Fibroblast of mammary gland (primary cell): Measurements from ENCODE around the gene EPHB2.

Source experiments
- DNase-seq: peaks from one replicate; pipeline ENCODE4 v3.0.0-alpha.2; 2010; ENCODE audit warnings: low read depth
- H3K4me3 ChIP-seq: 2 replicates; pipeline ENCODE4 v1.5.1; 2011; ENCODE audit warnings: low read depth, mild to moderate bottlenecking, low read length, moderate library complexity; ENCODE audit not compliant: control insufficient read depth
- CTCF ChIP-seq: conservative IDR thresholded peaks from 2 replicates; pipeline ENCODE4 v1.5.1; 2011; ENCODE audit warnings: low read depth, low read length, inconsistent platforms; ENCODE audit not compliant: control insufficient read depth, insufficient read depth

EPHB2 gene

GRCh38 chr1:22817462-22817861, 106.8 kb downstream of the EPHB2 start:
- TF ChIP-seq CTCF = no peak
- DNase-seq = no peak
- H3K4me3 ChIP-seq = no peak overlapping the region

DNA sequence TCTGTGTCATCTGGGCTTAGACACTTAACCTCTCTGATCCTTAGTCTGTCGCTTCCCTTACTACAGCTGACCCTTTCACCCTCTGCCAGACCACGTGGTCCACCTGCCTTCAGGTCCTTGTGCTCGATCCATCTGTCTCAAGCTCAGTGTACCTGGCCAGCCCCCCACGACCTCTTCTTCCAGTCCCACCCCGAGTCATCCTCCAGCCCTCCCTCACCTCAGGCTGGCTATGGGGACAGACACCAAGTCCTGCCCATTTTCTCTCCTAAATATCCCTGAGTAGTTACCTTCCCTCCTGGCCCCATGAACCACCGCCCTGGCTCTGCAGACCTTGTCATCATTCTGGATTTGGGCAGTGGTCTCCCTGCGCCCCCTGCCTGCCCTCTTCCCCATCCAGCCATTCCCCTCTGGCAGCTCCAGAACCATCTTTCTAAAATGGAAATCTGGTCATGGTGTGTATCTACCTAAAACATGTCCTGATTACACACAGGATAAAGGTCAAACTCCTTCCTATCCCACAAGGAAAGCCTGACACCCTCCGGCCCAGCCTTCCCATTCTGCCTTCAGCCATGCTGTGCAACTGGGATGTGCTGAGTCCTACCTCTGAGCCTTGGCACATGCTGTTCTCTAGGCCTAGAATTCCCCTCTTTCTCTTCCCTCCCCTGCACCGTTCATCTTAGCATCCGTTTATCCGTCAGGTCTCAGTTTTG, 107.6 kb downstream of the EPHB2 start:
- no peak for TF ChIP-seq CTCF
- no peak for DNase-seq
- no peak overlapping the region for H3K4me3 ChIP-seq

- no peak for DNase-seq
- H3K4me3 ChIP-seq = no peak overlapping the region
- TF ChIP-seq CTCF = no peak
Observed at GRCh38 chr1:22819361-22819760, 108.7 kb downstream of the EPHB2 start.

DNA sequence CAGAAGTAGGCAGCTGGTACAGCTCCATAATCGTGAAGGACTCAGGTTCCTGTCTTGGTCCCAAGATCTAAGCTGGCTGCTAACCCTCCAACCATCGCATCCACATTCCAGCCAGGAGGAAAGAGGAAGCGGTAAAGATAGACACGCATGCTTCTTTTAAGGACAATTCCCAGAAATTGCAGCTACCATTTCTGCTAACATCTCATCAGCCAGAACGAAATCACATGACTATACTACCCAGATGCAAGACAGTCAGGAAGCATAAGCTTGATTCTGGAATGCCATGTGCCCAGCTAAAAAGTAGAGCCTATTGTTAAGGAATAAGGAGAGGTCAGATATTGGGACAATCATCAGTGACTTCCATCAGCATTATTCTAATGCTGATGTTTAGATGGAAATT, 110.4 kb downstream of the EPHB2 start:
- DNase-seq = no peak
- no peak for TF ChIP-seq CTCF
- no peak overlapping the region for H3K4me3 ChIP-seq

- no peak overlapping the region for H3K4me3 ChIP-seq
- DNase-seq = no peak
- TF ChIP-seq CTCF = no peak
Observed at GRCh38 chr1:22822371-22822770, 111.7 kb downstream of the EPHB2 start.

GRCh38 chr1:22824466-22824865, 113.8 kb downstream of the EPHB2 start:
- TF ChIP-seq CTCF = no peak
- H3K4me3 ChIP-seq = no peak overlapping the region
- no peak for DNase-seq

GRCh38 chr1:22824975-22825374, 114.3 kb downstream of the EPHB2 start:
- DNase-seq = no peak
- H3K4me3 ChIP-seq = no peak overlapping the region
- no peak for TF ChIP-seq CTCF
